K562 (cell line): ENCODE data around the gene CCDC71L. TPM values are rescaled to one million over a fixed set of nuclear protein-coding genes. Genes with fewer than 3 reads are reported as not detected.

ENCODE experiments used
- EHMT2 ChIP-seq: fragments of 450-650 bp; IDR thresholded peaks from 2 replicates; pipeline ENCODE4 v1.6.1; 2018; ENCODE audit warnings: antibody characterized with exemption
- FOXJ2 ChIP-seq: fragments of 200-800 bp; sonication (Bioruptor generic); IDR thresholded peaks from 2 replicates; pipeline ENCODE4 v1.6.1; 2016; ENCODE audit warnings: missing genetic modification characterization, missing compliant biosample characterization
- HNRNPLL ChIP-seq: fragments of 200-400 bp; formaldehyde crosslinking; IDR thresholded peaks from 2 replicates; pipeline ENCODE4 v1.6.1; 2017; ENCODE audit warnings: low read length, low read depth, mild to moderate bottlenecking; ENCODE audit not compliant: poor library complexity, severe bottlenecking
- KLF16 ChIP-seq: IDR thresholded peaks from 2 replicates; pipeline ENCODE4 v1.6.1; 2016; ENCODE audit warnings: antibody characterized with exemption
- MCM3 ChIP-seq: fragments of 450-650 bp; IDR thresholded peaks from 2 replicates; pipeline ENCODE4 v1.6.1; 2016
- MYC ChIP-seq, 2 experiments: fragments of 250-450 bp in 1 of 2; sonication (Bioruptor Pico) in 1 of 2; IDR thresholded peaks; 2 replicates each; pipeline versions ENCODE4 v1.5.1 to v1.6.1; 2012 to 2021; ENCODE audit warnings: low read depth in 2 of 2, borderline replicate concordance in 1 of 2, improper control_type of control experiment in 1 of 2, low read length in 1 of 2, mild to moderate bottlenecking in 1 of 2, moderate library complexity in 1 of 2
- NEUROD1 ChIP-seq: fragments of 150-350 bp; IDR thresholded peaks from 2 replicates; pipeline ENCODE4 v1.6.1; 2014; ENCODE audit warnings: borderline replicate concordance, low read length, low read depth; ENCODE audit not compliant: partially characterized antibody
- NFIX ChIP-seq: fragments of 250-450 bp; sonication (Bioruptor Pico); IDR thresholded peaks from 2 replicates; pipeline ENCODE4 v1.4.0; 2020; ENCODE audit warnings: low read depth, mild to moderate bottlenecking, moderate library complexity
- SNIP1 ChIP-seq: fragments of 450-650 bp; IDR thresholded peaks from 2 replicates; pipeline ENCODE4 v1.7.1; 2017; ENCODE audit warnings: low read depth, mild to moderate bottlenecking
- SRSF9 ChIP-seq: fragments of 200-400 bp; formaldehyde crosslinking; IDR thresholded peaks from 2 replicates; pipeline ENCODE4 v1.6.1; 2017; ENCODE audit warnings: low read depth, low read length, borderline replicate concordance
- TCF3 ChIP-seq: sonication (generic); formaldehyde crosslinking; IDR thresholded peaks from 2 replicates; pipeline ENCODE4 v1.4.0; 2020; ENCODE audit warnings: mild to moderate bottlenecking, missing genetic modification reagents
- TCF7L2 ChIP-seq: fragments of 150-350 bp; IDR thresholded peaks from 2 replicates; pipeline ENCODE4 v1.6.1; 2016; ENCODE audit warnings: low read depth, mild to moderate bottlenecking, low read length, moderate library complexity
- U2AF2 ChIP-seq: fragments of 200-400 bp; formaldehyde crosslinking; optimal IDR thresholded peaks from 2 replicates; pipeline ENCODE3; 2017; ENCODE audit warnings: low read depth, mild to moderate bottlenecking, low read length
- ZFP36 ChIP-seq: fragments of 150-350 bp; IDR thresholded peaks from 2 replicates; pipeline ENCODE4 v1.6.1; 2018; ENCODE audit warnings: low read length, low read depth; ENCODE audit not compliant: partially characterized antibody
- ZNF239 ChIP-seq: fragments of 250-450 bp; sonication (Bioruptor Pico); IDR thresholded peaks from 2 replicates; pipeline ENCODE4 v1.4.0; 2020; ENCODE audit warnings: mild to moderate bottlenecking
- ZNF583 ChIP-seq: fragments of 250-450 bp; sonication (Bioruptor Pico); IDR thresholded peaks from 2 replicates; pipeline ENCODE4 v1.4.0; 2020
- polyA plus RNA-seq, 8 experiments: library from polyadenylated mRNA; depleted of rRNA in 4 of 8; stranded (reverse) in 5 of 8; unstranded in 3 of 8; fragments of >200 nt; fragmentation: Nextera tagmentation in 2 of 8; fragmentation: Illumina TruSeq in 1 of 8; extraction: Ambion mirVana in 2 of 8; extraction: Trizol in 1 of 8; gene quantifications; 2 replicates each; pipeline versions ENCODE4 v1.2.1 to v1.2.3, GENCODE V29; 2011 to 2014; ENCODE audit warnings: inconsistent platforms in 1 of 8, missing spikeins in 1 of 8
- total RNA-seq, 7 experiments: library from RNA; depleted of rRNA in 6 of 7; stranded (reverse); fragments of >200 nt in 6 of 7; fragmentation: Illumina TruSeq in 2 of 7; extraction: Trizol in 2 of 7; gene quantifications; 2 replicates each; pipeline versions ENCODE4 v1.2.1 to v1.2.3, GENCODE V29; 2011 to 2021; ENCODE audit warnings: low replicate concordance in 1 of 7
- TF ChIP-seq, protein P1 (sequence below): fragments of 450-650 bp; IDR thresholded peaks from 2 replicates; pipeline ENCODE4 v1.7.0; 2016; ENCODE audit warnings: borderline replicate concordance
- TF ChIP-seq, protein P2 (sequence below): fragments of 250-450 bp; sonication (Bioruptor Pico); IDR thresholded peaks from 2 replicates; pipeline ENCODE4 v1.4.0; 2020; ENCODE audit warnings: mild to moderate bottlenecking, moderate library complexity
- TF ChIP-seq, protein P3 (sequence below): sonication (generic); formaldehyde crosslinking; IDR thresholded peaks from 2 replicates; pipeline ENCODE4 v1.8.1; 2023; ENCODE audit warnings: mild to moderate bottlenecking, missing genetic modification reagents
- TF ChIP-seq, protein P4 (sequence below): fragments of 250-450 bp; sonication (Bioruptor Pico); IDR thresholded peaks from 2 replicates; pipeline ENCODE4 v1.6.1; 2021; ENCODE audit warnings: mild to moderate bottlenecking

CCDC71L gene
- total and polyA plus RNA-seq, 9 of the 15 experiments (the other 6 are each of a cell fraction or from before 2014, with no cell fraction given) = 5.7 to 108 (median 25.4) TPM

DNA sequence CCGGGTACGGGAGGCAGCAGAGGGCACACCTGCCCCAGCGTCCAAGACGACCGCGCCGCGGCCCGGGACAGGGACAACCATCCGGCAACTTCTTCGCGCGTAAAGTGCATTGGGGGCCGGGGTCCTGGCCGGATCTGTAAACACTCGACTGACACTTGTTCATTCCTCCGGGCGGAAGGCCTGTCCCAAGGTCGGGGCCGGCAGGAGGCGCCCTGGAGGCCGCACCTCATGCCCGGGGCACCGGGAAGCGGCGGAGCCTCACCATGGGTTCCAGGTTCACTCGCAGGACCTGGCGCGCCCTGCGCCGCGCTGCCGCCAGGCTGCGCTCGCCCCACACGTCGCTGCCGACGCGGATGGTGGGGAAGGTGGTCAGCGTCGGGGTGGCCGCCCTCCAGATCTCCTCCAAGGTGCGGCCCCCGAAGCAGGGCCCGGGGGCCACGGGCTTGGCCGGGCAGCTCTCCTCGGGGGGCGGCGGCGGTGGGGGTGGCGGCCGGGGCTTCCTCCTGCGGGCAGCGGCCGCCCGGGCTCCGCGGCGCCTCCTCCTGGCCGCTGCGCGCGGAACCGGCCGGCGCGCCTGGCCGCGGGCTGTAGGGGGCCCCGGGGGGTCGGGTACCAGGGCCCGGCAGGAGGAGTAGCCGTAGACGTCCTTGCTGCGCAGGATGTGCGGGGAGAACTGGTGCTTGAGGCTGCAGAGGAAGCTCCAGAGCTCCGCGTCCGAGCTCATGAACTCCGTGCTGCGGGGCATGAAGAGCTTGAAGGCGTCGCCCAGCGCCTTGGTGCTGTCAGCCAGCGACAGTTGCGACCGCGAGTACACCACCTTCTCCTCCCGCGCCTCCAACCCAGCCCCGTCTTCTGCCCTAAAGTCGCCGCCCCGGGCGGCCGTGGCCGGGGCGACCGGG, 746 bp downstream of the CCDC71L start (continued):
- TF ChIP-seq EHMT2 (no peak), SRSF9 (no peak), HNRNPLL (peak; percentile 49), KLF16 (peak; percentile 60; the same call in 1 of the 2 replicates), TCF3 (CRISPR knock-in tag) (peak; percentile 50; the same call in 1 of the 2 replicates), MCM3 (no peak), SNIP1 (no peak), ZFP36 (no peak), U2AF2 (no peak), ZNF239 (CRISPR knock-in tag) (peak; percentile 63), FOXJ2 (peak; percentile 89), MYC (IDR thresholded peaks at IDR 0.05; ENCODE audit: low read depth, low read length) (peak; percentile 89), MYC (CRISPR knock-in tag; IDR thresholded peaks at IDR 0.05; ENCODE audit: borderline replicate concordance, low read depth) (no peak; the same call in 1 of the 2 replicates), TCF7L2 (0 out of 2 replicates have a peak, but pooled peaks have one; percentile 20), NEUROD1 (no peak), NFIX (CRISPR knock-in tag) (no peak), ZNF583 (CRISPR knock-in tag) (peak; percentile 92)
- TF ChIP-seq, protein P1, sequence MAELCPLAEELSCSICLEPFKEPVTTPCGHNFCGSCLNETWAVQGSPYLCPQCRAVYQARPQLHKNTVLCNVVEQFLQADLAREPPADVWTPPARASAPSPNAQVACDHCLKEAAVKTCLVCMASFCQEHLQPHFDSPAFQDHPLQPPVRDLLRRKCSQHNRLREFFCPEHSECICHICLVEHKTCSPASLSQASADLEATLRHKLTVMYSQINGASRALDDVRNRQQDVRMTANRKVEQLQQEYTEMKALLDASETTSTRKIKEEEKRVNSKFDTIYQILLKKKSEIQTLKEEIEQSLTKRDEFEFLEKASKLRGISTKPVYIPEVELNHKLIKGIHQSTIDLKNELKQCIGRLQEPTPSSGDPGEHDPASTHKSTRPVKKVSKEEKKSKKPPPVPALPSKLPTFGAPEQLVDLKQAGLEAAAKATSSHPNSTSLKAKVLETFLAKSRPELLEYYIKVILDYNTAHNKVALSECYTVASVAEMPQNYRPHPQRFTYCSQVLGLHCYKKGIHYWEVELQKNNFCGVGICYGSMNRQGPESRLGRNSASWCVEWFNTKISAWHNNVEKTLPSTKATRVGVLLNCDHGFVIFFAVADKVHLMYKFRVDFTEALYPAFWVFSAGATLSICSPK = no peak
- TF ChIP-seq, protein P2, sequence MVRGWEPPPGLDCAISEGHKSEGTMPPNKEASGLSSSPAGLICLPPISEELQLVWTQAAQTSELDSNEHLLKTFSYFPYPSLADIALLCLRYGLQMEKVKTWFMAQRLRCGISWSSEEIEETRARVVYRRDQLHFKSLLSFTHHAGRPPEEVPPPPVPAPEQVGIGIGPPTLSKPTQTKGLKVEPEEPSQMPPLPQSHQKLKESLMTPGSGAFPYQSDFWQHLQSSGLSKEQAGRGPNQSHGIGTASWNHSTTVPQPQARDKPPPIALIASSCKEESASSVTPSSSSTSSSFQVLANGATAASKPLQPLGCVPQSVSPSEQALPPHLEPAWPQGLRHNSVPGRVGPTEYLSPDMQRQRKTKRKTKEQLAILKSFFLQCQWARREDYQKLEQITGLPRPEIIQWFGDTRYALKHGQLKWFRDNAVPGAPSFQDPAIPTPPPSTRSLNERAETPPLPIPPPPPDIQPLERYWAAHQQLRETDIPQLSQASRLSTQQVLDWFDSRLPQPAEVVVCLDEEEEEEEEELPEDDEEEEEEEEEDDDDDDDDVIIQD (CRISPR knock-in tag) = peak; percentile 91; the same call in 1 of the 2 replicates
- TF ChIP-seq, protein P3, sequence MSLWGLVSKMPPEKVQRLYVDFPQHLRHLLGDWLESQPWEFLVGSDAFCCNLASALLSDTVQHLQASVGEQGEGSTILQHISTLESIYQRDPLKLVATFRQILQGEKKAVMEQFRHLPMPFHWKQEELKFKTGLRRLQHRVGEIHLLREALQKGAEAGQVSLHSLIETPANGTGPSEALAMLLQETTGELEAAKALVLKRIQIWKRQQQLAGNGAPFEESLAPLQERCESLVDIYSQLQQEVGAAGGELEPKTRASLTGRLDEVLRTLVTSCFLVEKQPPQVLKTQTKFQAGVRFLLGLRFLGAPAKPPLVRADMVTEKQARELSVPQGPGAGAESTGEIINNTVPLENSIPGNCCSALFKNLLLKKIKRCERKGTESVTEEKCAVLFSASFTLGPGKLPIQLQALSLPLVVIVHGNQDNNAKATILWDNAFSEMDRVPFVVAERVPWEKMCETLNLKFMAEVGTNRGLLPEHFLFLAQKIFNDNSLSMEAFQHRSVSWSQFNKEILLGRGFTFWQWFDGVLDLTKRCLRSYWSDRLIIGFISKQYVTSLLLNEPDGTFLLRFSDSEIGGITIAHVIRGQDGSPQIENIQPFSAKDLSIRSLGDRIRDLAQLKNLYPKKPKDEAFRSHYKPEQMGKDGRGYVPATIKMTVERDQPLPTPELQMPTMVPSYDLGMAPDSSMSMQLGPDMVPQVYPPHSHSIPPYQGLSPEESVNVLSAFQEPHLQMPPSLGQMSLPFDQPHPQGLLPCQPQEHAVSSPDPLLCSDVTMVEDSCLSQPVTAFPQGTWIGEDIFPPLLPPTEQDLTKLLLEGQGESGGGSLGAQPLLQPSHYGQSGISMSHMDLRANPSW = 0 out of 2 replicates have a peak, but pooled peaks have one; percentile 84
- TF ChIP-seq, protein P4, sequence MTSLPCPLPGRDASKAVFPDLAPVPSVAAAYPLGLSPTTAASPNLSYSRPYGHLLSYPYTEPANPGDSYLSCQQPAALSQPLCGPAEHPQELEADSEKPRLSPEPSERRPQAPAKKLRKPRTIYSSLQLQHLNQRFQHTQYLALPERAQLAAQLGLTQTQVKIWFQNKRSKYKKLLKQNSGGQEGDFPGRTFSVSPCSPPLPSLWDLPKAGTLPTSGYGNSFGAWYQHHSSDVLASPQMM (CRISPR knock-in tag) = no peak
